ENCODE measurements around the gene TRIM75. TPM values are rescaled to one million over a fixed set of nuclear protein-coding genes. Genes with fewer than 3 reads are reported as not detected.

The TRIM75 gene
- total and polyA plus RNA-seq, 10 of the 15 experiments (the other 5 are each of a cell fraction or from before 2014, with no cell fraction given) = not detected

GRCh38 chr4:165060938-165061337, 7.3 kb downstream of the TRIM75 start:
- Histone ChIP-seq H3K9ac (ENCODE audit: control insufficient read depth, insufficient read depth, low read length) (no peak overlapping the region), H2AFZ (ENCODE audit: control insufficient read depth, low read depth, low read length) (no peak overlapping the region), H3K4me2 (ENCODE audit: control insufficient read depth, insufficient read depth) (no peak overlapping the region), H3K36me3 (ENCODE audit: control insufficient read depth in 2 of 2, insufficient read depth in 2 of 2, low read length in 1 of 2) (no peaks in the 10 kb centered on the region), H4K20me1 (ENCODE audit: control insufficient read depth, insufficient read depth) (no peaks in the 10 kb centered on the region), H3K79me2 (ENCODE audit: control insufficient read depth, insufficient read depth, low read length) (no peaks in the 10 kb centered on the region), H3K4me3 (no peak overlapping the region), H3K27ac (ENCODE audit: control insufficient read depth, insufficient read depth) (no peak overlapping the region), H3K4me1 (ENCODE audit: control insufficient read depth, insufficient read depth, low read length) (no peaks in the 10 kb centered on the region), H3K9me3 (replicated peaks; ENCODE audit: control insufficient read depth, insufficient read depth, low read length) (no peaks in the 10 kb centered on the region), H3K27me3 (replicated peaks in 1 of 2; ENCODE audit: control insufficient read depth in 2 of 2, insufficient read depth in 2 of 2, low read length in 1 of 2) (no peaks in the 10 kb centered on the region; a peak in 1 of 4 replicates)
- ATAC-seq (no peak; the same call in 2 of the 3 replicates), FAIRE-seq (no peak), DNase-seq (ENCODE audit: low read depth, low spot score) (no peak)
- BruUV-seq (replicated peaks) = no TSS peak
- POLR2A ChIA-PET = no interaction called here
- 4% methylated on average over 1 of the region's 1 CpG for WGBS (ENCODE audit: insufficient coverage, insufficient replicate concordance, low lambda C conversion rate, missing lambda C conversion rate)
- TF ChIP-seq, protein P1, sequence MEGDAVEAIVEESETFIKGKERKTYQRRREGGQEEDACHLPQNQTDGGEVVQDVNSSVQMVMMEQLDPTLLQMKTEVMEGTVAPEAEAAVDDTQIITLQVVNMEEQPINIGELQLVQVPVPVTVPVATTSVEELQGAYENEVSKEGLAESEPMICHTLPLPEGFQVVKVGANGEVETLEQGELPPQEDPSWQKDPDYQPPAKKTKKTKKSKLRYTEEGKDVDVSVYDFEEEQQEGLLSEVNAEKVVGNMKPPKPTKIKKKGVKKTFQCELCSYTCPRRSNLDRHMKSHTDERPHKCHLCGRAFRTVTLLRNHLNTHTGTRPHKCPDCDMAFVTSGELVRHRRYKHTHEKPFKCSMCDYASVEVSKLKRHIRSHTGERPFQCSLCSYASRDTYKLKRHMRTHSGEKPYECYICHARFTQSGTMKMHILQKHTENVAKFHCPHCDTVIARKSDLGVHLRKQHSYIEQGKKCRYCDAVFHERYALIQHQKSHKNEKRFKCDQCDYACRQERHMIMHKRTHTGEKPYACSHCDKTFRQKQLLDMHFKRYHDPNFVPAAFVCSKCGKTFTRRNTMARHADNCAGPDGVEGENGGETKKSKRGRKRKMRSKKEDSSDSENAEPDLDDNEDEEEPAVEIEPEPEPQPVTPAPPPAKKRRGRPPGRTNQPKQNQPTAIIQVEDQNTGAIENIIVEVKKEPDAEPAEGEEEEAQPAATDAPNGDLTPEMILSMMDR (IDR thresholded peaks at IDR 0.05 in 2 of 3, conservative IDR thresholded peaks at IDR 0.05 in 1 of 3; ENCODE audit: control insufficient read depth in 2 of 3, extremely low read depth in 1 of 3, insufficient read depth in 1 of 3, low read depth in 3 of 3, low read length in 3 of 3) = peak; percentile 4 to 22 (median 7); a peak in 2 of 6 replicates
- TF ChIP-seq PRDM15 (CRISPR knock-in tag; IDR thresholded peaks at IDR 0.05) (no peak), RAD21 (IDR thresholded peaks at IDR 0.05; ENCODE audit: insufficient read depth, low read depth, low read length) (0 out of 2 replicates have a peak, but pooled peaks have one; percentile 3)
- SMC1A ChIA-PET (ENCODE audit: uncharacterized antibody, unreplicated experiment) = no interaction called here
- RAD21 ChIA-PET (ENCODE audit: unreplicated experiment) = no interaction called here
- CTCF ChIA-PET = interaction anchor here (1.9 kb wide), 1 partner anchor 125 kb away, joined by 4 read pairs; no protein-coding TSS in a partner anchor
- intact Hi-C loops (cut with micrococcal nuclease; ENCODE audit: unreplicated experiment) (no loop called here), in situ Hi-C loops (cut with MboI) (no loop called here)

All from GM12878 (cell line).